GM12864 (cell line): ENCODE results near the gene RPGR.

Experiments used
- DNase-seq: peaks from one replicate; pipeline ENCODE4 v3.0.0-alpha.2; 2011; ENCODE audit warnings: low read depth
- H3K4me3 ChIP-seq: 2 replicates; pipeline ENCODE4 v1.5.1; 2011; ENCODE audit warnings: mild to moderate bottlenecking, low read depth, low read length, control low read depth
- TF ChIP-seq, protein P1 (sequence below): IDR thresholded peaks from 2 replicates; pipeline ENCODE4 v1.5.1; 2011; ENCODE audit warnings: low read depth, mild to moderate bottlenecking, moderate library complexity, low read length, control low read depth, inconsistent platforms; ENCODE audit errors: missing control alignments

The RPGR gene

GRCh38 chrX:38260231-38260630 is 67.1 kb downstream of the RPGR start:
- H3K4me3 ChIP-seq, result no peak overlapping the region
- DNase-seq, result no peak
- TF ChIP-seq, protein P1, sequence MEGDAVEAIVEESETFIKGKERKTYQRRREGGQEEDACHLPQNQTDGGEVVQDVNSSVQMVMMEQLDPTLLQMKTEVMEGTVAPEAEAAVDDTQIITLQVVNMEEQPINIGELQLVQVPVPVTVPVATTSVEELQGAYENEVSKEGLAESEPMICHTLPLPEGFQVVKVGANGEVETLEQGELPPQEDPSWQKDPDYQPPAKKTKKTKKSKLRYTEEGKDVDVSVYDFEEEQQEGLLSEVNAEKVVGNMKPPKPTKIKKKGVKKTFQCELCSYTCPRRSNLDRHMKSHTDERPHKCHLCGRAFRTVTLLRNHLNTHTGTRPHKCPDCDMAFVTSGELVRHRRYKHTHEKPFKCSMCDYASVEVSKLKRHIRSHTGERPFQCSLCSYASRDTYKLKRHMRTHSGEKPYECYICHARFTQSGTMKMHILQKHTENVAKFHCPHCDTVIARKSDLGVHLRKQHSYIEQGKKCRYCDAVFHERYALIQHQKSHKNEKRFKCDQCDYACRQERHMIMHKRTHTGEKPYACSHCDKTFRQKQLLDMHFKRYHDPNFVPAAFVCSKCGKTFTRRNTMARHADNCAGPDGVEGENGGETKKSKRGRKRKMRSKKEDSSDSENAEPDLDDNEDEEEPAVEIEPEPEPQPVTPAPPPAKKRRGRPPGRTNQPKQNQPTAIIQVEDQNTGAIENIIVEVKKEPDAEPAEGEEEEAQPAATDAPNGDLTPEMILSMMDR, result peak; percentile 63

DNA sequence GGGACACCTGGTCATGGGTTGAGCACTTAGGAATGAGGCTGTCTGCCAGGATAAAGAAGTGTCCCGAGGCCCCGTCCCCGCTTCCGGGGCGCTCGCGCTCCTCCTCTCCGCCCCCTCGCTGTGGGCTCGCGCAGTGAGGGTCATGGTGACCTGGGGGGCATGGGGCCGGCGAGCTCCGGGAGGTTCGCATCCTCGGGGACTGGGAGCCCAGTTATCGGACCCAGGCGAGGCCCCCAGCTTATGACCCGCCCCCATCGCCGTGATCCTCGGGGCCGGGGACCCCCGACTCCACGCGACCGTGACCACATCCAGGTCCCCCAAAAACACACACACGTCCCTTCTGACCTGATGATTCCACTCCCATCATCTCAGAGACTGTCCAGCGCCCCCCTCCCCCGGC is 71.3 kb downstream of the RPGR start:
- no peak for DNase-seq
- TF ChIP-seq, protein P1, result no peak
- H3K4me3 ChIP-seq, result no peak overlapping the region

DNA sequence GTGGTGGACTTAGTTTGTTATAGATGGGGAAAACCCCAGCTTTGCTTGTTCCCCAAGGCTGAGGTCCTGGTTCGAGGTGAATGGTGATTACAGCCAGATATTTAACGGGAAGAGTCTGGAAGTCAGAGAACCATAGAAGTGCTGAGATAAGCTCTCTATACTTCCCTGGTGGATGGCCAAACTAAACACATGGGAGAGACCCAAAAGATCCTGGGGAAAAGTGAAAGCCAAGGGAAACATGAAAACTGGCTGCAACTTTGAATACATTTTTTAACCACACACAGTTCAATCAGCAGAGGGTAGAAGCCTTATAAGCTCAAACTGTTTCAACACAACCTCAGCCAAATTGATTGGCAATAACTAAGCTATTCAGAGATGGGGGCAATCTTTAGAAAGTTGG is 77.3 kb downstream of the RPGR start:
- H3K4me3 ChIP-seq, result no peak overlapping the region
- TF ChIP-seq, protein P1, result no peak
- DNase-seq, result no peak

DNA sequence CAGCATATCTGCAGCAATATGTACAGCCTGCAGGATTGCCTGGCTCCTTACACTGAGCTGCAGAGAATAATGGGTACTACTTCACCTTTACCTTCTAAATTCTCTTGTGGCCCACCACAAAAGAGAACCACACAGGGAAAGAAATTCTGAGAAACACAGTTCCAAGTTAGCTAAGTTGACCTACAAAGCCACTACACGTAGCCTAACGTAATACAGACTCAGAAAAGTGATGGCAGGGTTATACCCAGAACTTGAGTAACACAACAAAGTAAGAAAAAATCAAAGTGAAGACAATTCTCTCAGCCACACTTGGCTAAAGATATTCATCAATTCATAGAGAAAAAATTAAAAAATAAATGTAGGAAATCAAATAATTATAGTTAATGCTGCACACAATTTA is 80.3 kb downstream of the RPGR start:
- DNase-seq, result no peak
- H3K4me3 ChIP-seq, result no peak overlapping the region
- TF ChIP-seq, protein P1, result no peak

GRCh38 chrX:38240541-38240940 is 86.8 kb downstream of the RPGR start:
- TF ChIP-seq, protein P1, result no peak
- no peak overlapping the region for H3K4me3 ChIP-seq
- no peak for DNase-seq

DNA sequence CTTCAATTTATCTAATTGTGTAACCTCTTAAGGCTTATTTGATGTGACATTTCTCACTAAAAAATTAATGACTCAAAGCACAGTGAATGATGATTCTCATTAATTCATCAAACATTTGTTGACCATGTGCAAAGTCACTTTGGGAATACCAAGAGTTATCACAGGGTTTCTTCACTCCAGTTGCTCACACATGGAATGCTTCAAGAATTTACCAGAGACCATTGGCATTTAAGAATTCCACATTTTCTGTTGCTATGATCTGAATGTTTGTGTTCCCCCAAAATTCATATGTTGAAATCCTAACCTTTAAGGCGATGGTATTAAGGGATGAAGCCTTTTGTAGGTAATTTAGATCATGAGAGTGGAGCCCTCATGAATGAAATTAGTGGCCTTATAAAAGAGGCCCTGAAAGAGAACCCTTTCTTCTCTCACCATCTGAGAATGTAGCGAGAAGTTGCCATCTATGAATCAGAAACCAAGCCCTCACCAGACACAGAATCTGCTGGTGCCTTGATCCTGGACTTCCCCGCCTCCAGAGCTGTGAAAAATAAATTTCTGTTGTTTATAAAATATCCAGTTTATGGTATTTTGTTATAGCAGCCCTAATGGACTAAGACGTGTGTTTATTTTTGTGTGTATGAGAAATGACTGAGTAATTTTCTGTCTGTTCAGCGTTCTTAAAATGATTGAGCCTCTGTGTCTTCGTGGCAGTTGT is 90.3 kb downstream of the RPGR start:
- TF ChIP-seq, protein P1, result no peak
- H3K4me3 ChIP-seq, result no peak overlapping the region
- no peak for DNase-seq
